ENCODE data around the gene CYBB. TPM values are rescaled to one million over a fixed set of nuclear protein-coding genes. Genes with fewer than 3 reads are reported as not detected.

CYBB gene
- total RNA-seq, 1 donor from 2014 or later = not detected

DNA sequence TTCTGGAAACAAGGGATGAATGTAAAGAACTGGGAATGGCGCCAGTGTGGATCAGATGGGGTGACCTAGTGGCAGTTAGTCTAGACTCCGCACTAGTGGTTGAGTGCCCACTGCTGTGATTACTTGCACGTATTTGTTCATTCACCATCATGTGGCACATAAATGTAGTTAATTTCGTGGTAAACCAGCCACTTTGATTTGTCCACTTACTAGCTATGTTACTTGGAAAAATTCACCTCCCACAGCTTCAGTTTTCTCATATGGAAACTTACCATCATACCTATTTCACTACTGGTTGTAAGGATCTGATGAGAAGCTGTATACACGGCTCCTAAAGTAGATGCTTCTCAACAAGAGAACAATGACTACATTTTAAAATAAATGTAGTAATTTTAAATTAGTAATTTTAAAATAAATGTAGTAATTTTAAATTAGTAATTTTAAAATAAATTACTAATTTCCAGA is 67.9 kb downstream of the CYBB start:
- H3K4me3 Mint-ChIP-seq (ENCODE audit: unreplicated experiment) = peak overlapping the region; percentile 77
- no peaks in the 10 kb centered on the region for H3K27me3 Mint-ChIP-seq (ENCODE audit: unreplicated experiment)
- no peak for DNase-seq (ENCODE audit: extremely low spot score, unreplicated experiment)
- H3K9me3 Mint-ChIP-seq (ENCODE audit: unreplicated experiment) = peaks cover 11% of the 10 kb centered on the region
- H3K36me3 Mint-ChIP-seq (ENCODE audit: unreplicated experiment) = no peaks in the 10 kb centered on the region
- H3K4me1 Mint-ChIP-seq (ENCODE audit: unreplicated experiment) = peaks cover 3% of the 10 kb centered on the region
- TF ChIP-seq, protein P1, sequence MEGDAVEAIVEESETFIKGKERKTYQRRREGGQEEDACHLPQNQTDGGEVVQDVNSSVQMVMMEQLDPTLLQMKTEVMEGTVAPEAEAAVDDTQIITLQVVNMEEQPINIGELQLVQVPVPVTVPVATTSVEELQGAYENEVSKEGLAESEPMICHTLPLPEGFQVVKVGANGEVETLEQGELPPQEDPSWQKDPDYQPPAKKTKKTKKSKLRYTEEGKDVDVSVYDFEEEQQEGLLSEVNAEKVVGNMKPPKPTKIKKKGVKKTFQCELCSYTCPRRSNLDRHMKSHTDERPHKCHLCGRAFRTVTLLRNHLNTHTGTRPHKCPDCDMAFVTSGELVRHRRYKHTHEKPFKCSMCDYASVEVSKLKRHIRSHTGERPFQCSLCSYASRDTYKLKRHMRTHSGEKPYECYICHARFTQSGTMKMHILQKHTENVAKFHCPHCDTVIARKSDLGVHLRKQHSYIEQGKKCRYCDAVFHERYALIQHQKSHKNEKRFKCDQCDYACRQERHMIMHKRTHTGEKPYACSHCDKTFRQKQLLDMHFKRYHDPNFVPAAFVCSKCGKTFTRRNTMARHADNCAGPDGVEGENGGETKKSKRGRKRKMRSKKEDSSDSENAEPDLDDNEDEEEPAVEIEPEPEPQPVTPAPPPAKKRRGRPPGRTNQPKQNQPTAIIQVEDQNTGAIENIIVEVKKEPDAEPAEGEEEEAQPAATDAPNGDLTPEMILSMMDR (IDR thresholded peaks at IDR 0.05) = no peak
- peak overlapping the region; percentile 83 for H3K27ac Mint-ChIP-seq (ENCODE audit: unreplicated experiment)

DNA sequence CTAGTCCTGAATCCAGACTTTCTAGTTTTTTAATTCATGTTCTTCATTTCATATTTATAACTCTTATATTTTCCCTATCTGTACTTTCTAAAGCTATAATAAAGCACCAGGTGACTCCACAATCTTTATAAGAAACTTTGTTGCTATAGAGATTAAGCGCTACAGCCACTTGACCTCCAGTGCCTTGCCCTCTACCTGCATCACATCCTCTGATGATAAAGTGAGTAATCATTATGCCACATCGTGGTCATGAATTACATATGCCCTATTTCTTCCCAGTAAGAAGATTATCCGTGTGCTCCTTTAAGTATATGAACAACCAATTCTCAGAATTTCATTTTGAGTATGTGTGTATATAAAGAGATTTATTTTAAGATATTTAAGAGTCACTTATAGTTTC is 74.3 kb downstream of the CYBB start:
- TF ChIP-seq, protein P1 (IDR thresholded peaks at IDR 0.05) = no peak

DNA sequence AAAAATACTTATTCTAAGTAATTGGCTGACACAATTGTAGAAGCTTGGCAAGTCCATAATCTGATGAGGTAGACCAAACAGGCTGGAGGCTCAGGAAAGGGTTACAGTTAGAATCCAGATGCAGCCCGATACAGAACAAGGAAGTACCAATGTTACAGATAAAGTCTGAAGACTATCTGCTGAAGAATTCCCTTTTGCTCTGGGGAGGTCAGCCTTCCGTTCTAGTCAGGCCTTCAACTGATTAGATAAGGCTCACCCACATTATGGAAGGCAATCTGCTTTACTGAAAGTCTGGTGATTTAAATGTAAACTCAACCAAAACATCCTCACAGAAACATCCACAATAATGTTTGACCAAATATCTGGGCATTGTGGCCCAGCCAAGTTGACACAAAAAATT is 74.9 kb downstream of the CYBB start:
- Mint-ChIP-seq H3K36me3 (ENCODE audit: unreplicated experiment) (no peaks in the 10 kb centered on the region), H3K4me1 (ENCODE audit: unreplicated experiment) (no peaks in the 10 kb centered on the region), H3K4me3 (ENCODE audit: unreplicated experiment) (no peak overlapping the region), H3K9me3 (ENCODE audit: unreplicated experiment) (peaks cover 2% of the 10 kb centered on the region), H3K27ac (ENCODE audit: unreplicated experiment) (no peak overlapping the region), H3K27me3 (ENCODE audit: unreplicated experiment) (no peaks in the 10 kb centered on the region)
- TF ChIP-seq, protein P1 (IDR thresholded peaks at IDR 0.05) = no peak
- no peak for DNase-seq (ENCODE audit: extremely low spot score, unreplicated experiment)

More for the DNA sequence above, 74.3 kb downstream of the CYBB start:
- DNase-seq (ENCODE audit: extremely low spot score, unreplicated experiment) = no peak
- Mint-ChIP-seq H3K27me3 (ENCODE audit: unreplicated experiment) (no peaks in the 10 kb centered on the region), H3K4me1 (ENCODE audit: unreplicated experiment) (no peaks in the 10 kb centered on the region), H3K9me3 (ENCODE audit: unreplicated experiment) (peaks cover 6% of the 10 kb centered on the region), H3K4me3 (ENCODE audit: unreplicated experiment) (no peak overlapping the region), H3K27ac (ENCODE audit: unreplicated experiment) (no peak overlapping the region), H3K36me3 (ENCODE audit: unreplicated experiment) (no peaks in the 10 kb centered on the region)

DNA sequence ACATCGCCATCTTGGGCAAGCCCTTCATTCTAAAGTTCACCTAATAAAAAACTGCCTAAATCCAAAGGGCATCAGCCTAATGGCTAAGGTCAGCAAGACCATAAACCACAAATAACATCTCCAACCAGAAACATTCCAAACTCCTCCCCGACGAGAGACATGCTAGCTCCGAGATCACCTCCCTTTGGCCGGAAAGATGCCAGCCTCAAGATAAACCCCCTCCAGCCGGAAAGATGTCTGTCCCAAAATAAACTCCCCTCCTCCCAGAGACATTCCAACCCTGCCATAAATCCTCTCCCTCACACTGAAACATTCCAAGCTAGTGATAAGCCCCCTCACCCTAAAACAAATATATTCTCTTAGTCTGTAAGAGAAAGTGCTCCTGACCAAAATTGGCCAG is 80.9 kb downstream of the CYBB start:
- no peak overlapping the region for H3K27ac Mint-ChIP-seq (ENCODE audit: unreplicated experiment)
- H3K36me3 Mint-ChIP-seq (ENCODE audit: unreplicated experiment) = no peaks in the 10 kb centered on the region
- no peak for DNase-seq (ENCODE audit: extremely low spot score, unreplicated experiment)
- H3K9me3 Mint-ChIP-seq (ENCODE audit: unreplicated experiment) = peaks cover 15% of the 10 kb centered on the region
- H3K4me3 Mint-ChIP-seq (ENCODE audit: unreplicated experiment) = no peak overlapping the region
- H3K4me1 Mint-ChIP-seq (ENCODE audit: unreplicated experiment) = peaks cover 33% of the 10 kb centered on the region
- TF ChIP-seq, protein P1 (IDR thresholded peaks at IDR 0.05) = no peak
- no peaks in the 10 kb centered on the region for H3K27me3 Mint-ChIP-seq (ENCODE audit: unreplicated experiment)

DNA sequence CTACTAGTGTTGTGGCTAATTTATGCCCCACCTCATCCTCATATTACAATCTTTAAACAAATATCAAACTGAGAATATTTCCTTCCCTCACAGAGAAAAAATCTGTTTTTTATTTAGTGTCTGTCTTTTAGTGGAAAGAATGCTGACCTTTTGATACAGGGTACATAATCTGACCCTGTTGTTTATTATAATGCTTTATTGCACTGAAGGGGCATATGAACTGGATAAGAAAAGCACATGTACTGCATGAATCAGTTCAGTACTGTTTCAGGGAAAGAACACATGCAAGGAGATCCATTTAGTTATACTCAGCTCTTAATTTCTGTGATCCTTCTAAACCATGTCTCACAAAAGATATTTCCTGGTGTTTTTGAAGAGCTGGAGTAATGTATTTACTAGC is 83.0 kb downstream of the CYBB start:
- no peak for DNase-seq (ENCODE audit: extremely low spot score, unreplicated experiment)
- Mint-ChIP-seq H3K27me3 (ENCODE audit: unreplicated experiment) (no peaks in the 10 kb centered on the region), H3K4me1 (ENCODE audit: unreplicated experiment) (peaks cover 33% of the 10 kb centered on the region), H3K27ac (ENCODE audit: unreplicated experiment) (peak overlapping the region; percentile 52), H3K4me3 (ENCODE audit: unreplicated experiment) (peak overlapping the region; percentile 4), H3K36me3 (ENCODE audit: unreplicated experiment) (no peaks in the 10 kb centered on the region), H3K9me3 (ENCODE audit: unreplicated experiment) (peaks cover 27% of the 10 kb centered on the region)
- TF ChIP-seq, protein P1 (IDR thresholded peaks at IDR 0.05) = no peak

Other genes starting within 250 kb of the CYBB start
- 0.03 and 0.05 TPM in 2 replicates for gene LANCL3, start 208.4 kb upstream of the CYBB start, total RNA-seq
- not detected in 2 replicates for gene XK, start 94.3 kb upstream of the CYBB start, total RNA-seq
- gene DYNLT3, start 67.5 kb downstream of the CYBB start, total RNA-seq = 27.5 and 28.0 TPM in 2 replicates
- gene SYTL5, start 226.5 kb downstream of the CYBB start, total RNA-seq = 2.5 and 2.7 TPM in 2 replicates